Measurements from ENCODE around the gene IL5. TPM values are rescaled to one million over a fixed set of nuclear protein-coding genes. Genes with fewer than 3 reads are reported as not detected.

The IL5 gene
- total and polyA plus RNA-seq, 2 of the 13 experiments (the other 11 are each of a cell fraction or from before 2014, with no cell fraction given) = not detected

GRCh38 chr5:132501629-132501956 is 41.7 kb downstream of the IL5 start (continued):
- no peak for TF ChIP-seq ZBTB40 (IDR thresholded peaks at IDR 0.05)
- no peak for TF ChIP-seq ZBTB40 (CRISPR knock-in tag; IDR thresholded peaks at IDR 0.05)
- 0 out of 2 replicates have a peak, but pooled peaks have one; percentile 41 for TF ChIP-seq ZNF225 (CRISPR knock-in tag; IDR thresholded peaks at IDR 0.05)
- TF ChIP-seq NFKB2 (CRISPR knock-in tag; IDR thresholded peaks at IDR 0.05; ENCODE audit: borderline replicate concordance) = no peak
- TF ChIP-seq POLR2AphosphoS2 (IDR thresholded peaks at IDR 0.05; ENCODE audit: low read depth, low read length) = no peak
- no peak for TF ChIP-seq ETS1 (CRISPR knock-in tag; IDR thresholded peaks at IDR 0.05)
- no peak for TF ChIP-seq TMF1 (CRISPR knock-in tag; IDR thresholded peaks at IDR 0.05; ENCODE audit: low read depth)
- TF ChIP-seq ZSCAN20 (CRISPR knock-in tag; IDR thresholded peaks at IDR 0.05; ENCODE audit: borderline replicate concordance) = no peak
- no peak for TF ChIP-seq MBNL3 (CRISPR knock-in tag; conservative IDR thresholded peaks at IDR 0.05)
- TF ChIP-seq DBP (CRISPR knock-in tag; IDR thresholded peaks at IDR 0.05; ENCODE audit: not compliant biosample characterization) = no peak
- no peak; the same call in 1 of the 2 replicates for TF ChIP-seq HIC2 (CRISPR knock-in tag; IDR thresholded peaks at IDR 0.05; ENCODE audit: low read depth)
- peak; percentile 6 for TF ChIP-seq ZEB1 (IDR thresholded peaks at IDR 0.05; ENCODE audit: insufficient replicate concordance, low read depth)
- no peak for TF ChIP-seq YEATS4 (CRISPR knock-in tag; IDR thresholded peaks at IDR 0.05; ENCODE audit: borderline replicate concordance)
- TF ChIP-seq ATF7-NPFF (CRISPR knock-in tag; IDR thresholded peaks at IDR 0.05; ENCODE audit: low read depth) = 0 out of 2 replicates have a peak, but pooled peaks have one; percentile 17
- TF ChIP-seq ZNF777 (CRISPR knock-in tag; IDR thresholded peaks at IDR 0.05) = no peak
- no peak for TF ChIP-seq NFIB (CRISPR knock-in tag; IDR thresholded peaks at IDR 0.05; ENCODE audit: borderline replicate concordance)
- no peak for TF ChIP-seq ZNF367 (CRISPR knock-in tag; IDR thresholded peaks at IDR 0.05; ENCODE audit: borderline replicate concordance)
- TF ChIP-seq ZFX (CRISPR knock-in tag; IDR thresholded peaks at IDR 0.05; ENCODE audit: low read depth) = peak; percentile 40; the same call in 1 of the 2 replicates

Measured in HepG2 (cell line).